Breast epithelium (tissue), 4 donors: ENCODE measurements around the gene CTXN2. TPM values are rescaled to one million over a fixed set of nuclear protein-coding genes. Genes with fewer than 3 reads are reported as not detected.
A peak's percentile ranks its signal among the peaks of the same experiment; 100 is the strongest.

Source experiments
- DNase-seq, 2 donors: peaks; one replicate each; pipeline ENCODE4 v3.0.0-alpha.2; 2019; ENCODE audit warnings: low spot score in 2 of 2
- H3K27ac ChIP-seq, 2 donors: fragments of 200-600 bp; sonication (generic) in 1 of 2; one replicate each; pipeline ENCODE4 v1.5.1; 2016 to 2019; ENCODE audit warnings: mild to moderate bottlenecking in 1 of 2
- H3K27me3 ChIP-seq, 2 donors: fragments of 200-600 bp; sonication (generic) in 1 of 2; one replicate each; pipeline versions ENCODE4 v1.5.1 to v1.6.0; 2017 to 2019; ENCODE audit warnings: control low read depth in 1 of 2, mild to moderate bottlenecking in 1 of 2
- H3K36me3 ChIP-seq: fragments of 200-600 bp; one replicate; pipeline ENCODE4 v1.5.1; 2019
- H3K4me1 ChIP-seq, 2 donors: fragments of 200-600 bp; sonication (generic); one replicate each; pipeline ENCODE4 v1.5.1; 2016 to 2019; ENCODE audit warnings: control low read depth in 1 of 2
- H3K4me3 ChIP-seq, 3 donors: fragments of 200-600 bp; sonication (generic); 1 replicate in 2 of 3; 2 replicates in 1 of 3; pipeline ENCODE4 v1.5.1; 2016 to 2019; ENCODE audit warnings: mild to moderate bottlenecking in 3 of 3, moderate library complexity in 2 of 3
- H3K9me3 ChIP-seq, 2 donors: fragments of 200-600 bp; sonication (generic) in 1 of 2; one replicate each; pipeline ENCODE4 v1.5.1; 2016 to 2019; ENCODE audit warnings: control low read depth in 1 of 2
- POLR2A ChIP-seq: fragments of 450-650 bp; IDR thresholded peaks from one replicate; pipeline ENCODE4 v1.6.1; 2016; ENCODE audit warnings: antibody characterized with exemption, mild to moderate bottlenecking, moderate library complexity
- POLR2AphosphoS5 ChIP-seq, 3 donors: sonication (generic); formaldehyde crosslinking; IDR thresholded peaks; one replicate each; pipeline ENCODE4 v1.6.1; 2017; ENCODE audit warnings: antibody characterized with exemption in 3 of 3
- intact Hi-C: fragments of 100-400 bp; cut with DNase I; formaldehyde crosslinking; loops from one replicate; pipeline ENCODE4 v1.15.1; 2023; ENCODE audit warnings: low total_unique reads
- total RNA-seq, 3 donors: library from RNA; depleted of rRNA; stranded (reverse); fragments of >200 nt; gene quantifications; one replicate each; pipeline ENCODE4 v1.1.0, GENCODE V29; 2016
- TF ChIP-seq, protein P1 (sequence below), 3 donors: fragments of 450-650 bp; IDR thresholded peaks; one replicate each; pipeline ENCODE4 v1.5.1; 2016 to 2017; ENCODE audit warnings: antibody characterized with exemption in 3 of 3, mild to moderate bottlenecking in 3 of 3, moderate library complexity in 3 of 3

The CTXN2 gene
- total RNA-seq, 3 donors from 2014 or later: not detected

- no peaks in the 10 kb centered on the region for H3K27me3 ChIP-seq
- no peaks in the 10 kb centered on the region for H3K9me3 ChIP-seq
- intact Hi-C loops: no loop called here
- no peaks in the 10 kb centered on the region for H3K36me3 ChIP-seq
- H3K27ac ChIP-seq: no peak overlapping the region
- H3K4me1 ChIP-seq: no peaks in the 10 kb centered on the region
- peak overlapping the region in 2 of 3 donors; percentile 53 to 83 for H3K4me3 ChIP-seq
- no peak for DNase-seq
- TF ChIP-seq, protein P1, sequence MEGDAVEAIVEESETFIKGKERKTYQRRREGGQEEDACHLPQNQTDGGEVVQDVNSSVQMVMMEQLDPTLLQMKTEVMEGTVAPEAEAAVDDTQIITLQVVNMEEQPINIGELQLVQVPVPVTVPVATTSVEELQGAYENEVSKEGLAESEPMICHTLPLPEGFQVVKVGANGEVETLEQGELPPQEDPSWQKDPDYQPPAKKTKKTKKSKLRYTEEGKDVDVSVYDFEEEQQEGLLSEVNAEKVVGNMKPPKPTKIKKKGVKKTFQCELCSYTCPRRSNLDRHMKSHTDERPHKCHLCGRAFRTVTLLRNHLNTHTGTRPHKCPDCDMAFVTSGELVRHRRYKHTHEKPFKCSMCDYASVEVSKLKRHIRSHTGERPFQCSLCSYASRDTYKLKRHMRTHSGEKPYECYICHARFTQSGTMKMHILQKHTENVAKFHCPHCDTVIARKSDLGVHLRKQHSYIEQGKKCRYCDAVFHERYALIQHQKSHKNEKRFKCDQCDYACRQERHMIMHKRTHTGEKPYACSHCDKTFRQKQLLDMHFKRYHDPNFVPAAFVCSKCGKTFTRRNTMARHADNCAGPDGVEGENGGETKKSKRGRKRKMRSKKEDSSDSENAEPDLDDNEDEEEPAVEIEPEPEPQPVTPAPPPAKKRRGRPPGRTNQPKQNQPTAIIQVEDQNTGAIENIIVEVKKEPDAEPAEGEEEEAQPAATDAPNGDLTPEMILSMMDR (IDR thresholded peaks at IDR 0.05): no peak
- TF ChIP-seq POLR2A (no peak), POLR2AphosphoS5 (IDR thresholded peaks at IDR 0.05) (no peak)
Measured at GRCh38 chr15:48176957-48177356, 14.5 kb upstream of the CTXN2 start.

DNA sequence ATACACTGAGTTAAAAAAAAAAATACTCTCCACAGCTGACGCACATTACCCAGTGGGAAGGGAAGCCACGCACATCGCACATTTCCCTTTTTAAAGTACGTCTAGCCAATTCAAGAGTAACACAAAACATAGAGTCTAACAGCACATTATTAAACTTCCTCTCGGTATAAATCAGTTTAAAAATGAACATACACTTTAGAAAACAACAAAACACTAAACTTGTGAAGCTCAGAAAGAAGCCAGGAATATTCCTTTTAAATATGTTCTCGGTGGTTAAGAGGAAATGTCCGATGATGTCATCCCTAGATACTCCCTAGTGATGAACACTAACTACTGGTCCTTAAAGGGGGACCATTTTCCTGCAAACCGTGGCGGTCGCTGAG is 14.1 kb upstream of the CTXN2 start:
- TF ChIP-seq POLR2AphosphoS5 (IDR thresholded peaks at IDR 0.05) (no peak), POLR2A (no peak)
- TF ChIP-seq, protein P1 (IDR thresholded peaks at IDR 0.05): no peak
- Histone ChIP-seq H3K27me3 (no peaks in the 10 kb centered on the region), H3K9me3 (no peaks in the 10 kb centered on the region), H3K4me1 (no peaks in the 10 kb centered on the region), H3K27ac (peak overlapping the region; percentile 80 to 88), H3K36me3 (no peaks in the 10 kb centered on the region), H3K4me3 (peak overlapping the region; percentile 53 to 83 (median 57))
- intact Hi-C loops: no loop called here
- DNase-seq: no peak

DNA sequence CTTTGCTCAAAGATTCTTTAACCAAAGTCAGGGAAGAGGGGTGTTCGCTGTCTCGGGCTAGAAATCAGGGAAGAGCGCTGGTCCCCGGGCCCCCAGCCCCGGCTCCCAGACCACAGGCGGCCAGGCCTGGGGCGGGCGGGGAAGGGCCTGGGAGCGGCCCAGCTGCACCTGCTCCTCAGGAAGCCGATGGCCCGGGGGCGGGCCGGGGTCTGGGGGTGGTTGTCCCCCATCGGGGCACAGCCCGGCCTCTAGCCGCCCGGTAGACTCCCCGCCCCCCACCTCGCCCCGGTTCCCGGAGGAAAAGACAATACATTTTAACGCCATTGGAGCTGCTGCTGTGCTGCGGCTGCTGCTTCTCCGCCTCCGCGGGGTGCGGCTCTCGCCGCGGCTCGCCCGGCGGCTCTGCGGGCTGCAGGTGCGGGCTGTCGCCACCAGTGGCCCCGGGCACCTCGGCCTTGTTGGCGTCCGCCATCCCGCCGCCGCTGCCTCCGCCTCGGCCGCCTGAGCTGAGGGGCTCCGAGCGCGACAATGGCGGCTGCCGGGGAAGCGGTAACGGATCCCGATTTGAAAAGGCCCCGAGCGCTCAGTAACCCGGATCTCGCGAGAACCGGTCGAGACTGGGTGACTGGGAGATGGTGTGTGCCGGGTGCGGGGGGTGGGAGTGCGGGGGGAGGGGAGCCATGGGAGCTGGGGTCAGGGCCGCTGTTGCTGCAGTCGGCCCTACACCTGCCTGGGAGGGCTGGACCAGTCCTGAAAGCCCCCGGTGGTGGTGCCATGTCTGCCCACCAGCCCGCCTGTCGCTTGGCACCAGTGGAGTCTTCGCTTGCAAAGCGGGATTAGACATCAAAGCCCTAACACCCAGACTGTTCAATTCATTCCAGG is 13.5 kb upstream of the CTXN2 start, which contains the start of gene MYEF2:
TSS of gene MYEF2 (minus strand) at position 530 of the 882 bp plus-strand sequence. CDS start at position 472, 58 bp downstream.
- peak within 1 kb of the TSS; percentile 80 to 88 for H3K27ac ChIP-seq
- H3K36me3 ChIP-seq: no peaks in the 10 kb centered on the region
- peak; percentile 32 to 62 for DNase-seq
- TF ChIP-seq POLR2AphosphoS5 (IDR thresholded peaks at IDR 0.05) (no peak), POLR2A (no peak)
- TF ChIP-seq, protein P1 (IDR thresholded peaks at IDR 0.05): no peak
- intact Hi-C loops: no loop called here
- no peaks in the 10 kb centered on the region for H3K9me3 ChIP-seq
- peak within 1 kb of the TSS; percentile 53 to 83 (median 57) for H3K4me3 ChIP-seq
- no peaks in the 10 kb centered on the region for H3K4me1 ChIP-seq
- no peaks in the 10 kb centered on the region for H3K27me3 ChIP-seq

DNA sequence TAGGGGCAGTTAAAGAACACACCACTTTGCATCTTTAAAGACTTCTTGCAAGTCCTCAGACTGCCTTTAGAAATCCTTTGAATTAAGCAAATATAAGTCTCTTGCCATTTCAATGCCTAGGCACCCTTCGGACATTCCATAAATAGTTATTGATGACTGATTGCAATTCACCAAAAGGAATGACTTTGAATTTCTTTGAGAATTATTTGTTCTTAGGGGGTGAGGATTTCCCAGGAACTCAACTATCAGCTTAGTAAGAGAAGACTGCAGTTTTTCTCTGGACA is 12.9 kb upstream of the CTXN2 start:
- H3K36me3 ChIP-seq: no peaks in the 10 kb centered on the region
- no peaks in the 10 kb centered on the region for H3K9me3 ChIP-seq
- peak overlapping the region in 2 of 3 donors; percentile 57 to 83 for H3K4me3 ChIP-seq
- TF ChIP-seq, protein P1 (IDR thresholded peaks at IDR 0.05): no peak
- TF ChIP-seq POLR2AphosphoS5 (IDR thresholded peaks at IDR 0.05): no peak
- no peak for TF ChIP-seq POLR2A
- no peaks in the 10 kb centered on the region for H3K4me1 ChIP-seq
- H3K27ac ChIP-seq: no peak overlapping the region
- intact Hi-C loops: no loop called here
- H3K27me3 ChIP-seq: no peaks in the 10 kb centered on the region
- DNase-seq: no peak

GRCh38 chr15:48182749-48183148 is 8.7 kb upstream of the CTXN2 start:
- DNase-seq: no peak
- H3K36me3 ChIP-seq: no peaks in the 10 kb centered on the region
- no peak overlapping the region for H3K4me3 ChIP-seq
- H3K27me3 ChIP-seq: no peaks in the 10 kb centered on the region
- H3K4me1 ChIP-seq: no peaks in the 10 kb centered on the region
- no peaks in the 10 kb centered on the region for H3K9me3 ChIP-seq
- no peak overlapping the region for H3K27ac ChIP-seq
- intact Hi-C loops: no loop called here
- TF ChIP-seq, protein P1 (IDR thresholded peaks at IDR 0.05): no peak
- TF ChIP-seq POLR2A (no peak), POLR2AphosphoS5 (IDR thresholded peaks at IDR 0.05) (no peak)
